ENCODE data around the gene SNCG.
"Not testable (repeated sequence)": the region's sequence is repeated elsewhere in the genome, so short reads cannot be mapped to it uniquely, and the experiment has no call there.

Gene SNCG

DNA sequence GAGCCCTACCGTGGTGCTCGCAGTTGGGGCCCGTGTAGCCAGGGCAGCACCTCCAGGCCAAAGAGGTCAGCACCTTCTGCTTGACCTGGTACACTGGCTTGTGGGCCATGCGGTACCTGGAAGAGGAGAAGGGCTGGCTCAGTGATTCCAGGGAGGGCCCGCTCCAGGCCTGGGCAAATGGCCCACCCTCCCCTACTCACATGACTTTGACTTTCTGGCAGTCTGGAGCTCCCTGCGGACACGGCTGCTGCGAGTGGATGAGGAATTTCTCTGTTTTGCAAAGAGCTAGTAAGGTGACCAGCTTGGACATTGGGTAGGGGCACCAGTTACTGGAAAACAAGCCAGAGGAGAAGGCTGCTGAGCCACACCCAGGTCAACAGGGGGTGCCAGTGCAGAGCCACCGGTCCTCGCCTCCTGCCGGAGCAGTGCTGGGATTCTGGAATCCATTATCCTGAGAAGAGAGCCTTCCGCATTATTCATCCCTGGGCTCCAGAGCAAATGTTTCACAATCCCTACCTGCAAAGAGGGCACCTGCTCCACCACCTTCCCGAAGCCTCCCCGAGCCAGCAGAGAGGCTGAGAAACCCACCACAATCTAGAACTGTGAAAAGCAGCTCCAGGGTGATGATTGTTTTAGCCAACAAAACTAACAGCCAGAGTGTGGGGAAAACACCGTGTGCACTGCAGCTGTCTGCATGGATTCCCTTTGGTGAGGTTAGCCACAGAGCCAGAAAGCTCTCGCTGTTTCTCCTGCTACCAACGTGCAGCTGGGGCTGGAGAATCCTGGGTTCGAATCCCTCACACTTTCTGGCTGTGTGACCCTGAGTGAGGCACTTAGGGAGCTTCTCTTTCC is 12.8 kb upstream of the SNCG start:
- DNase-seq (ENCODE audit: low read depth), result no peak

DNA sequence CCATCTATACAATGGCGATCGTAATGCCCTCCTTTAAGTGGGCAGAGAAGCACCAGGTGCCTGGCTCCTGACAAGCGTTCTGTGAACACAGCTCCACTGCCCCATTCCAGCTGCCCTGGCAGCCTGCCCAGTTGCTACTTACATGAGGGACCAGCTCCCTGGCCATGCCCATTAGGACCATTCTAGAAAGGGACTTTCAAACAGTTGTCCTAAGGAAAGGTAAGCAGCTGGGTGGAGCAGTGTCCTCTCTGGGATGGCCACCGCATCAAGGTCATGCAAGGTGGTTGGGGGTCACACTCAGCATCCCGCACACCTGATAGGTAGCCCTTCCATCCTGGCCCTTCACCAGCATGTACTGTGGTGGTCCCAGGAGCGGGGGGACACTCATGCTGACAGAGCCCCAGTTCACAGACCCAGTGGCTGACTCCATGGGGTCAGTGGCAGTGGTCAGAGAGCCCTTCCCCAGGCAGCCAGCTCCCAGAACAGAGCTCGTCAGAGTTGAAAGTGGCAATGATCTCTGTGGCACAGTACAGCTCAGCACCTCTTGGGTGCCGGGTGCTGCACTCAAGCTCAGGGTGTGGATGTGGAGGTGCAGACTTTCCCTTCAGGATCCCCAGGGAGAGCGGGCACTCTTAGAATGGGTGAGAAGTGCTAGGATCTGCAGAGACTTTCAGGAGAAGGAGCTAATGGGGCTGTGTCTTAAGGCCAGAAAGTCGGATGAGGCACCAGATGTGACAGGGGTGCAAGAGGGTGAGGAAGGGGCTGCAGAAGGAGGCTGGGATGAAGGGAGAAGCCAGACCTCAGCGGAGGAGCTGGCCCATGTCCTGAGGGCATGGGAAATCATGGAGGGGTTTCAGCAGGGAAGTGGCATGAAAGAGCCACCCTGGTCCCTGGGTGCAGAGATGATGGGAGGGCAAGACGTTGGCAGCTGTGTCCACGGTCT is 11.9 kb upstream of the SNCG start:
- DNase-seq (ENCODE audit: low read depth), result no peak

DNA sequence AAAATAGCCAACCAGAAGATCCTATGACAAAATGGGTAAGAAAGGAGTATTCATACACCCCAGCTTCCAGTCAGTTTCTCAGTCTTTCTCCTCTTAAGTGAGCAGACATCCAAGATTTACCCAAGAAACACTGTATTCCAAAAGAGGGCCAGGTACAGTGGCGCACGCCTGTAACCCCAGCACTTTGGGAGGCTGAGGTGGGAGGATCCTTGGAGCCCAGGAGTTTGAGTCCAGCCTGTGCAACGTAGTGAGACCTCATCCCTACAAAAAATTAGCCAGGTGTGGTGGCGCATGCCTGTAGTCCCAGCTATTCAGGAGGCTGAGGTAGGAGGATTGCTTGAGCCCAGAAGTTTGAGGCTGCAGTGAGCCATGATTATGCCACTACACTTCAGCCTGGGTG is 10.6 kb upstream of the SNCG start:
- DNase-seq (ENCODE audit: low read depth), result not testable (repeated sequence)

- no peak for DNase-seq (ENCODE audit: low read depth)
These were observed 8.1 kb upstream of the SNCG start for GRCh38 chr10:86950349-86950748.

GRCh38 chr10:86951184-86951761 is 7.1 kb upstream of the SNCG start:
- no peak for DNase-seq (ENCODE audit: low read depth)

- DNase-seq (ENCODE audit: low read depth), result no peak
These were observed 6.3 kb upstream of the SNCG start for GRCh38 chr10:86952106-86952505.

GRCh38 chr10:86952697-86953096 is 5.7 kb upstream of the SNCG start:
- not testable (repeated sequence) for DNase-seq (ENCODE audit: low read depth)

DNA sequence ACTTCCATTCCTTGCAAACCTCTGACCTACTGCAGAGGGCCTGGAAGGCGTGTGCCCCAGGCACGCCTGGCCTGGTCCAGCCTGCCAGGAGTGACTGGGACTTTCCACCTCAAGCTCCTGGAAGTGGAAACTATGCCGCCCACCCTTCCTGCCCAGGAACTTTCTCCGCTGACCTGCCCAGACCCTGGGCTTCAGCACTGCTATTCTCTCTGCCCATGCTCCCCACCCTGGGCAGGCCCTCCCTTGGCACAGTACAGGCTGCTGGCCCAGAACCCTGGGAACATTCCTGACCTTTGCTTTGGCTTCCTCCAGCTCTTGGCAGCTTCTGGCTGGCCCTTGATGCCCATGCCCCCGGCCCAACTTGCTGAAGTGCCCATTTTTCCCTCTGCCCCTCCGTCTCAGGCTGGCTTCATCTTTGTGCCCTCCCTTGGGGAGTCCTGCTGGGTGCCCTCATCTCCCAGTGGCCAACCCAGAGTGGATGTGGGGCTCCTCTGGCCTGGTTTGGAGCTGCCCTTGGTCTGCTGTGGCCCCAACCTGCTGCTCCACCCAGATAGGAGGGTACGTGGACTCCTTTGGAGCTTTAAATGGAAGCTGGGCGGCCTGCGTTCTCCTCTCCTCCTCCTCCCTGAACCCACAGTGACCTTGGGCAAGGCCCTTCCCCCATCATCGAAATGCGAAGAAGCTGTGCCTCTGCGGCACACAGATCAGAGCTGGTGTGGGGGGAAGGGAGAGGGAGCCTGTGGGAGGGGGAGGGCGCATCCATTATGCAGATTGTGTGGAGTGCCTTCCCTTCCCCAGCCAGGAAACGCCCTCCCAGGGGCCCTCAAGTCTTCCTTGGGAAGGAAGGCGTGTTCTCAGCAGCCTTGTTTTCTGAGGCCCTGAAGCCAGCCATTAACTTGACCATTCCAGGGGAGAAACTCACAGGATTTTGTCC is 4.4 kb upstream of the SNCG start:
- no peak for DNase-seq (ENCODE audit: low read depth)

- no peak for DNase-seq (ENCODE audit: low read depth)
These were observed 3.5 kb upstream of the SNCG start for GRCh38 chr10:86954681-86955500.

- DNase-seq (ENCODE audit: low read depth), result no peak
These were observed 2.8 kb upstream of the SNCG start for GRCh38 chr10:86955501-86956194.

DNA sequence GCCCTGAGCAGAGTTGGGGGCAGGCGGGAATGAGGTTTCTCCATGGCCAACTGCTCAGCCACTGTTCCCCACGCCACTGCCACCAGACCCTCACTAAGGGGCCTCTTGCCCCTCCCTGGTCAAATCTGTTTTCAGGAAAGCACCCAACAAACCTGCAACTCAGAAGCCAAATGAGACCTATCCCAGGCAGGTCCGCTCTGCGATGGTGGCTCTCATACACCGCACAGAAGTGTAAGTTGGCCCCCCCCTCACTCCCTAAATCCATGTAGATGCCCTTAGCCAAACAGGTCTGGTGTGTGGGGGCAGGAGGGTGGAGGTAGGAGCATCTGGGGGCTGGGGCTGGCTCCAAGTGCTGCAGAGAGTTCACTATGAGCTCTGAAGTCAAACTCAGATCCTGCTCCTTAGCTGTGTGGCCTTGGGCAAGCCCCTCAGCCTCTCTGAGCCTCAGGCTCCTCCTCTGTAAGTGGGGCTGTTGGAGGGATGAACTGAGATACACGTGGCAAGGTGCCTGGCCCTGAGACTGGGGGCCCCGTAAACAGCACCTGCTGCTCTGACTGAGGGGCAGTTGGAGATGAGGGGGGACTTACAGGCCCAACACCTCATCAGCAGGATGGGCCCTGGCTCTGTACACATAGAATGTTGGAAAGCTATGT is 2.1 kb upstream of the SNCG start:
- DNase-seq (ENCODE audit: low read depth), result no peak

- DNase-seq (ENCODE audit: low read depth), result no peak
These were observed 1.5 kb upstream of the SNCG start for GRCh38 chr10:86956848-86957448.

DNA sequence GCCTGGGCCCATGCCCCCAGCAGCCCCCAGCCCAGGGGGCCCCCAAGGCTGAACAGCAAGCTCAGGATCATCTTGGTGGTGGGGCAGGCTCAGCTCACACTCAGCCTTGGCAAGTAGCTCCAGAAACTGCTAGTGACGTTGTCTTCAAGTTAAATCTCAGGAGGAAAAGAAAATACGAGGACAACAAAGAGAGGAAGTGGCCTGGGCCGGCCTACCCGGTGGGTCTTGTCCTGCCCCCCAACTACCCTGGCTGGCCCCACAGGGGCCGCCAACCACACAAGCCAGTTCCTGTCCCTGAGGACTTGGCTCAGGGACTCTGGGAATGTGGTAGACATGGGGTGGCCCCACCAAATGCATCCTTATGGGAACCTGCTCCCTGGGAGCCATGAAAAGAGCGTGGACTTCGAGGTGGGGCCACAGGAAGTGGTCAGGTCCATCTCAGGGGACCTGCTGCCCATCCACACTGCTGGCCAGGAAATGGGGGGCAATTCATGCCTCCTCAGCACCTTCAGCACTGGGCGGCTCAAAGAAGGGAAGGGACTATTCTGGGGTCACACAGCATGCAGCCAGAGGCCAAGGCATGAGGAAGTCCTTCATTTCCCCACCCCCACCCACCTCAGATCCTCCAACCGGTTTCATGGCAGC is 806 bp upstream of the SNCG start, which contains the start of gene MMRN2:
TSS of gene MMRN2 (minus strand) at position 145 of the 645 bp plus-strand sequence. CDS start at position 71, 74 bp downstream.
- DNase-seq (ENCODE audit: low read depth), result no peak

GRCh38 chr10:86958901-86959736 is 720 bp downstream of the SNCG start:
- DNase-seq (ENCODE audit: low read depth), result no peak

- DNase-seq (ENCODE audit: low read depth), result no peak
These were observed 1.3 kb downstream of the SNCG start for GRCh38 chr10:86959737-86960002.

GRCh38 chr10:86960003-86960862 is 1.8 kb downstream of the SNCG start:
- no peak for DNase-seq (ENCODE audit: low read depth)

All from stimulated activated CD8-positive, alpha-beta memory T cell treated with anti-CD3 and anti-CD28 coated beads, Interleukin-15, amount 100 ng/mL, for 24 hours (primary cell).